Right hindlimb (tissue), 1 donor: ENCODE results near the gene NELFCD.
"Not testable (repeated sequence)": the region's sequence is repeated elsewhere in the genome, so short reads cannot be mapped to it uniquely, and the experiment has no call there.

Source experiments
- DNase-seq: peaks from one replicate; pipeline ENCODE4 v3.0.0-alpha.2; 2018

Gene NELFCD

GRCh38 chr20:58975353-58975752 lies 5.7 kb upstream of the NELFCD start:
- DNase-seq: no peak

- DNase-seq: no peak
These were observed 4.9 kb upstream of the NELFCD start for GRCh38 chr20:58976061-58976730.

GRCh38 chr20:58978351-58979190 lies 2.5 kb upstream of the NELFCD start:
- DNase-seq: no peak

- no peak for DNase-seq
These were observed 740 bp downstream of the NELFCD start for GRCh38 chr20:58981628-58982364.

GRCh38 chr20:58982406-58983114 lies 1.5 kb downstream of the NELFCD start:
- DNase-seq: no peak

- DNase-seq: not testable (repeated sequence)
These were observed 2.0 kb downstream of the NELFCD start for GRCh38 chr20:58983115-58983468.

- no peak for DNase-seq
These were observed 3.6 kb downstream of the NELFCD start for GRCh38 chr20:58984691-58985090.

GRCh38 chr20:58985656-58986055 lies 4.6 kb downstream of the NELFCD start:
- no peak for DNase-seq

- DNase-seq: no peak
These were observed 5.4 kb downstream of the NELFCD start for GRCh38 chr20:58986286-58986967.

- no peak for DNase-seq
These were observed 6.0 kb downstream of the NELFCD start for GRCh38 chr20:58986968-58987517.

- DNase-seq: no peak
These were observed 6.9 kb downstream of the NELFCD start for GRCh38 chr20:58987790-58988564.

GRCh38 chr20:58988565-58988882 lies 7.5 kb downstream of the NELFCD start:
- no peak for DNase-seq

GRCh38 chr20:58989196-58989595 lies 8.1 kb downstream of the NELFCD start:
- DNase-seq: no peak

GRCh38 chr20:58990651-58991445 lies 9.8 kb downstream of the NELFCD start:
- no peak for DNase-seq

- DNase-seq: no peak
These were observed 10.7 kb downstream of the NELFCD start for GRCh38 chr20:58991715-58992114.

- no peak for DNase-seq
These were observed 11.9 kb downstream of the NELFCD start for GRCh38 chr20:58992911-58993310.

- DNase-seq: no peak
These were observed 12.5 kb downstream of the NELFCD start for GRCh38 chr20:58993332-58994248.

GRCh38 chr20:58994390-58995159 lies 13.5 kb downstream of the NELFCD start:
- DNase-seq: no peak
